RWPE2 (cell line): Measurements from ENCODE around the gene NDST4.

Experiments used
- ATAC-seq: fragments of 200-7000 bp; cut with Tn5 transposase; 3 replicates; pipeline ENCODE4 v1.9.1; 2021; ENCODE audit warnings: low read depth
- DNase-seq: peaks from one replicate; pipeline ENCODE4 v3.0.0-alpha.2; 2020; ENCODE audit warnings: low spot score
- H3K27ac ChIP-seq: fragments of 450-650 bp; 2 replicates; pipeline ENCODE4 v1.5.1; 2017; ENCODE audit warnings: mild to moderate bottlenecking; ENCODE audit not compliant: poor library complexity, severe bottlenecking
- H3K27me3 ChIP-seq: fragments of 250-450 bp; sonication (Bioruptor Pico); 2 replicates; pipeline ENCODE4 v1.5.1; 2021; ENCODE audit warnings: mild to moderate bottlenecking, moderate library complexity; ENCODE audit not compliant: insufficient read depth, poor library complexity, severe bottlenecking
- H3K36me3 ChIP-seq: fragments of 250-450 bp; sonication (Bioruptor Pico); 2 replicates; pipeline ENCODE4 v1.5.1; 2020; ENCODE audit warnings: low read depth, mild to moderate bottlenecking, moderate library complexity
- H3K4me1 ChIP-seq: fragments of 250-450 bp; sonication (Bioruptor Pico); 2 replicates; pipeline ENCODE4 v1.5.1; 2021; ENCODE audit warnings: mild to moderate bottlenecking, moderate library complexity; ENCODE audit not compliant: insufficient read depth, poor library complexity, severe bottlenecking
- H3K4me3 ChIP-seq: fragments of 250-450 bp; sonication (Bioruptor Pico); 2 replicates; pipeline ENCODE4 v1.5.1; 2021; ENCODE audit warnings: mild to moderate bottlenecking, moderate library complexity; ENCODE audit not compliant: severe bottlenecking
- H3K9me3 ChIP-seq: fragments of 250-450 bp; sonication (Bioruptor Pico); 2 replicates; pipeline ENCODE4 v1.5.1; 2021; ENCODE audit warnings: mild to moderate bottlenecking, moderate library complexity; ENCODE audit not compliant: severe bottlenecking
- CTCF ChIP-seq: fragments of 450-650 bp; IDR thresholded peaks from one replicate; pipeline ENCODE4 v1.5.1; 2017; ENCODE audit warnings: mild to moderate bottlenecking, moderate library complexity; ENCODE audit not compliant: poor library complexity, severe bottlenecking

Gene NDST4

GRCh38 chr4:115113506-115114106 is at the start of gene NDST4:
Gene NDST4 (minus strand): TSS chr4:115113620. CDS start chr4:115077036, 36,584 bp downstream.
- Histone ChIP-seq H3K27ac (no peak within 1 kb of the TSS), H3K36me3 (no peaks in the 10 kb centered on the region), H3K9me3 (no peaks in the 10 kb centered on the region), H3K4me1 (no peaks in the 10 kb centered on the region), H3K4me3 (no peak within 1 kb of the TSS), H3K27me3 (peaks cover 35% of the 10 kb centered on the region)
- TF ChIP-seq CTCF, result no peak
- peak; percentile 75 for ATAC-seq
- no peak for DNase-seq

- DNase-seq (no peak), ATAC-seq (no peak)
- Histone ChIP-seq H3K4me1 (no peaks in the 10 kb centered on the region), H3K36me3 (no peaks in the 10 kb centered on the region), H3K27me3 (peaks cover 4% of the 10 kb centered on the region), H3K9me3 (no peaks in the 10 kb centered on the region), H3K4me3 (no peak overlapping the region), H3K27ac (no peak overlapping the region)
- TF ChIP-seq CTCF, result no peak
Observed at GRCh38 chr4:115159141-115159540, 45.7 kb upstream of the NDST4 start.

DNA sequence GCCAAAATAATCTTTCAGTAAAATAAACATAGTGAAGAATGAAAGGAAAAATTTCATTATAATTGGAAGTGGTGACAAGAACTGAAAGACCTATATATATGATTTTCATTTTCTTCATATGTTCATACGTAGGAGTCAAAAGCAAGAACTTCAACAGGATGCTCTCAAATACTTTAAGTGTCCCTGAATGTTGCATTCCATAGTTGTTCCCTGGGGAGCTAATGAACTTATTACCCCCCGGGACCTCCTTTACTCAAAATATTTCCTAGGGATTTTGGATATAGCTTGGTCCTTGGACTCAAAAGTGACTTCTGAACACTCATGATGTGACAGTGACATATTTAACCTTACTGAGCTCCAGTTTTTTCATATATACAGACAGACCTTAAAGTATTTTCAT is 44.9 kb upstream of the NDST4 start:
- Histone ChIP-seq H3K27ac (no peak overlapping the region), H3K27me3 (peaks cover 4% of the 10 kb centered on the region), H3K36me3 (no peaks in the 10 kb centered on the region), H3K9me3 (no peaks in the 10 kb centered on the region), H3K4me1 (no peaks in the 10 kb centered on the region), H3K4me3 (no peak overlapping the region)
- ATAC-seq (no peak), DNase-seq (no peak)
- no peak for TF ChIP-seq CTCF

DNA sequence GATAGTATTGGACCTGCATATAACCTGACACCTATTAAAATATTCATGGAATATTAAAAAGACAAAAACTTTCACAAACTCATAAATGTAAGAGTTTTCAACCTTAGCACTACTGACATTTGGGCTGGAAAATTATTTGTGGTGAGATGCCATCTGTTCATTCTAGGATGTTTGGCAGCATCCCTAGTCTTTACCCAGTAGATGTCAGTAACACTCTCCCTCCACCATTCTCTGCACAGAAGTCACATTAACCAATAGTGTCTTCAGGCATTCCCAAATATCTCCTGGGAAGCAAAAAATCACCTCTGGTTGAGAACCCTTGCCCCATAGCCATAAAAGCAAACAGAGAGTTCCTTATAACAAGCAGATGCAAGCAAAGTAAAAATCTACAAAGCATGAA is 41.4 kb upstream of the NDST4 start:
- H3K4me3 ChIP-seq, result no peak overlapping the region
- DNase-seq (no peak), ATAC-seq (no peak)
- H3K27ac ChIP-seq, result no peak overlapping the region
- H3K27me3 ChIP-seq, result peaks cover 4% of the 10 kb centered on the region
- H3K36me3 ChIP-seq, result no peaks in the 10 kb centered on the region
- peak; percentile 3 for TF ChIP-seq CTCF
- no peaks in the 10 kb centered on the region for H3K9me3 ChIP-seq
- H3K4me1 ChIP-seq, result no peaks in the 10 kb centered on the region

- Histone ChIP-seq H3K4me3 (no peak overlapping the region), H3K27ac (no peak overlapping the region), H3K27me3 (peaks cover 4% of the 10 kb centered on the region), H3K36me3 (no peaks in the 10 kb centered on the region), H3K4me1 (no peaks in the 10 kb centered on the region), H3K9me3 (no peaks in the 10 kb centered on the region)
- ATAC-seq (no peak), DNase-seq (no peak)
- TF ChIP-seq CTCF, result no peak
Observed at GRCh38 chr4:115152965-115153364, 39.5 kb upstream of the NDST4 start.
